Measurements from ENCODE around the gene PJA1.

Gene PJA1

DNA sequence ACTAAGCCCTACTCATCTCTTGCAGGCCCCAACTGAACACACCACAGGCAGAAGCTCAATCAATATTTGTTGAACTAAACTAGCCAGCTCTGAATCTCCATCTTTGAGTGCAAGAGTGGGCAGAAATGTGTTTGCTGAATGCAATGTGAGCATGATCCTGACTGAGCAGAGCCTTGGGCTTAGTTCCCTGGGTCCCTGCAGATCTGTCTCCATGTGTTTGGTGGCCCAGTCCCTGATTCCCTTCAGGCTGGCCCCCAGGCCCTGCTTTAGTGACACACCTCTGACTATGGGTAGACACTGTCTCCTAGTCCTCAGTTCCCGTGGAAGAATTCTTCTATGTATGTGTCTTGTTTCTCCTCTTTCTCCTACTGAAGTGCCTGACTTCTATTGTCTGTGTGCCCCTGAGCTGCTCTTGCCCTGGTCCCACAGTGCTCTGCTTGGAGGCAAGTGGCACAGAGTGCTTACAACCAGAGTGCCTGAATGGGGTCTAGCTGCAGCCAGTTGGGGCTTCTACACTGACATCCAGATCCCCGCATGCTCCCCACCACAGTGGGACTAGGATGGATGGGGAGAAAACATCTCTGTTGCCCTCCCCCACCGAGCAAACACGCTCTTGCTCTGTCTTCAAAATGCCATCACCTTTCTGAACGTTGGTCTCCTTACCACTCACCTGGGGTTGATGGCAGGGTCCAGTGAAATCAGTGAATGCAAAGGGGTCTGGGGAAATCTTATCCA lies 9.3 kb downstream of the PJA1 start:
- Histone ChIP-seq H3K4me2 (ENCODE audit: low read length) (no peak overlapping the region), H3K27ac (ENCODE audit: low read length) (no peak overlapping the region), H3K9ac (ENCODE audit: low read length) (no peak overlapping the region), H3K36me3 (replicated peaks; ENCODE audit: low read depth, low read length) (no peaks in the 10 kb centered on the region), H4K20me1 (ENCODE audit: insufficient read depth, low read length) (no peaks in the 10 kb centered on the region), H3K9me3 (ENCODE audit: insufficient read depth, low read length) (no peaks in the 10 kb centered on the region), H3K4me1 (ENCODE audit: low read length) (peaks cover 4% of the 10 kb centered on the region), H2AFZ (ENCODE audit: low read depth, low read length) (no peak overlapping the region), H3K27me3 (ENCODE audit: low read depth, low read length) (no peaks in the 10 kb centered on the region), H3K79me2 (ENCODE audit: low read length) (no peaks in the 10 kb centered on the region), H3K4me3 (ENCODE audit: low read length) (no peak overlapping the region)
- no peak for TF ChIP-seq EZH2phosphoT487 (IDR thresholded peaks at IDR 0.05; ENCODE audit: low read depth)
- TF ChIP-seq, protein P1, sequence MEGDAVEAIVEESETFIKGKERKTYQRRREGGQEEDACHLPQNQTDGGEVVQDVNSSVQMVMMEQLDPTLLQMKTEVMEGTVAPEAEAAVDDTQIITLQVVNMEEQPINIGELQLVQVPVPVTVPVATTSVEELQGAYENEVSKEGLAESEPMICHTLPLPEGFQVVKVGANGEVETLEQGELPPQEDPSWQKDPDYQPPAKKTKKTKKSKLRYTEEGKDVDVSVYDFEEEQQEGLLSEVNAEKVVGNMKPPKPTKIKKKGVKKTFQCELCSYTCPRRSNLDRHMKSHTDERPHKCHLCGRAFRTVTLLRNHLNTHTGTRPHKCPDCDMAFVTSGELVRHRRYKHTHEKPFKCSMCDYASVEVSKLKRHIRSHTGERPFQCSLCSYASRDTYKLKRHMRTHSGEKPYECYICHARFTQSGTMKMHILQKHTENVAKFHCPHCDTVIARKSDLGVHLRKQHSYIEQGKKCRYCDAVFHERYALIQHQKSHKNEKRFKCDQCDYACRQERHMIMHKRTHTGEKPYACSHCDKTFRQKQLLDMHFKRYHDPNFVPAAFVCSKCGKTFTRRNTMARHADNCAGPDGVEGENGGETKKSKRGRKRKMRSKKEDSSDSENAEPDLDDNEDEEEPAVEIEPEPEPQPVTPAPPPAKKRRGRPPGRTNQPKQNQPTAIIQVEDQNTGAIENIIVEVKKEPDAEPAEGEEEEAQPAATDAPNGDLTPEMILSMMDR (IDR thresholded peaks at IDR 0.05; ENCODE audit: low read depth, low read length), result no peak

DNA sequence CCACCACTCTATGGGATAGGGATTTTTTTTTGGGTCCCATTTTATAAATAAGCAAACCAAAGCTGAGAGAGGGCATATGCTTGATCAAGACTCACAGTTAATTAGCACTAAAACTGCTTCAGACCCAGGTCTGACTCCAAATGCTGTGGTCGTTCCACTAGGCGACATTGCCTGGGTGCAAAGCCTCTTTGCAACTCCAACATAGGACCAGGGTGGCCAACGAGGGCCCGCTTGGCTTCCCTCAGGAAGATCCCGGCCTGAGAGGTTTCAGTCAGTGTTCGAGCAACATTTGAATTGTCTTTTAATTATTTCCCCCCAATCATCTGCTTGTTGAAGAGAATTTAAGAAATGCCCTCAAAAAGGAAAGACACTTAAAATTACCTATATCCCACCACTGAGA lies 11.2 kb downstream of the PJA1 start:
- no peak overlapping the region for H3K9ac ChIP-seq (ENCODE audit: low read length)
- H2AFZ ChIP-seq (ENCODE audit: low read depth, low read length), result no peak overlapping the region
- no peaks in the 10 kb centered on the region for H4K20me1 ChIP-seq (ENCODE audit: insufficient read depth, low read length)
- TF ChIP-seq, protein P1 (IDR thresholded peaks at IDR 0.05; ENCODE audit: low read depth, low read length), result no peak
- no peak for TF ChIP-seq EZH2phosphoT487 (IDR thresholded peaks at IDR 0.05; ENCODE audit: low read depth)
- H3K9me3 ChIP-seq (ENCODE audit: insufficient read depth, low read length), result no peaks in the 10 kb centered on the region
- H3K4me3 ChIP-seq (ENCODE audit: low read length), result no peak overlapping the region
- no peak overlapping the region for H3K27ac ChIP-seq (ENCODE audit: low read length)
- H3K4me1 ChIP-seq (ENCODE audit: low read length), result peaks cover 4% of the 10 kb centered on the region
- no peaks in the 10 kb centered on the region for H3K79me2 ChIP-seq (ENCODE audit: low read length)
- no peaks in the 10 kb centered on the region for H3K27me3 ChIP-seq (ENCODE audit: low read depth, low read length)
- H3K4me2 ChIP-seq (ENCODE audit: low read length), result no peak overlapping the region
- H3K36me3 ChIP-seq (replicated peaks; ENCODE audit: low read depth, low read length), result no peaks in the 10 kb centered on the region

DNA sequence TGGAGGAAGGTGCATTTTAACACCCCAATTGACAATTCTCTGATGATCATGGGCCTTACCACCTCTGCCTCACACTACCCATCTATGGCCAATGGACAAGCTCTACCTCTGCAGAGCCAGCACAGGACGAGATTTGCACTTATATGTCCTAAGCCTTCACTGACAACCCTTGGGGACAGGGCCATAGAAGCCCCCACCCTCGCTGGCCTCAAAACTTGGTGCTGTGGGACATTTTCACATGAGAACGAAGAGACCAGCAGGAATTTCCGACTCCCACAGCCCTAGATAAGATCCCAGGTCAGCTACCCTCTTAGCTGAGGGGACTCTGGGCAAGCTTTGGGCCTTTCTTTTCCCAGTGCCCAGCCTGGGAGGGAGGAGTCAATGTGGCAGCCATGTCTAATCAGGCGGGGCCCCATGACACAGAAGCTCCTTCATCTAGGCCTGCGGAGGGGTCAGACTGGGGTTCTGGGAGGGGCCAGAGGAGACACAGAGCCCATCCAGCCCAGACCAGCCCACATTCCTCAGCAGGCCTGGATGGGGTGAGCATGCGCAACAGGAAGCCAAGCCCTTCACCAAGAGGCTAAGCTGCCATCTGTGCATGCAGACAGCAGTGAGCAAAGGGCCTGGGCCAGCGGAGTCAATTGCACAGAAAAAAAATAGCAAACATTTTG lies 12.1 kb downstream of the PJA1 start:
- no peak overlapping the region for H2AFZ ChIP-seq (ENCODE audit: low read depth, low read length)
- H3K4me1 ChIP-seq (ENCODE audit: low read length), result no peaks in the 10 kb centered on the region
- H3K9me3 ChIP-seq (ENCODE audit: insufficient read depth, low read length), result no peaks in the 10 kb centered on the region
- no peaks in the 10 kb centered on the region for H3K36me3 ChIP-seq (replicated peaks; ENCODE audit: low read depth, low read length)
- H3K27ac ChIP-seq (ENCODE audit: low read length), result no peak overlapping the region
- TF ChIP-seq EZH2phosphoT487 (IDR thresholded peaks at IDR 0.05; ENCODE audit: low read depth), result no peak
- TF ChIP-seq, protein P1 (IDR thresholded peaks at IDR 0.05; ENCODE audit: low read depth, low read length), result no peak
- H3K27me3 ChIP-seq (ENCODE audit: low read depth, low read length), result no peaks in the 10 kb centered on the region
- no peak overlapping the region for H3K4me2 ChIP-seq (ENCODE audit: low read length)
- H3K9ac ChIP-seq (ENCODE audit: low read length), result no peak overlapping the region
- no peak overlapping the region for H3K4me3 ChIP-seq (ENCODE audit: low read length)
- H4K20me1 ChIP-seq (ENCODE audit: insufficient read depth, low read length), result no peaks in the 10 kb centered on the region
- H3K79me2 ChIP-seq (ENCODE audit: low read length), result no peaks in the 10 kb centered on the region

DNA sequence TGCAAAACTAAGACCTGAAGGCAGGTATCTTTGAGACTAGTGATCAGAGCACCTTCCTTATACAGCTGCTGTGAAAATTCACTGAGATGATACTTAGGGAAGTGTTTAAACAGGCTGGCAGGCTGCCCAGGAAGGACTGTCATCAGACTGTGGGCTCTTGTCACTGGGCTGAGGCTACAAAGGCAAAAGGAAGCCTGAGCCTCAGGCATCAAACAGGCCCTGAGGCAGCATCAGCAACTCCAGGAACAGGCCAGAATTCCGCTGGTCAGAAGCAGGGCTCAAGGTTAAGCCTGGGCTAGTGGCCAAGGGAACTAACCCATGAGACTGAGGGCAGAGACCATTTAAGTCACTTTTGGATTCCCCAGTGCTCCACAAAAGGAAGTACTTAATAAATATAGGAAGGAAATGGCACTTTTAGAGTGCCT lies 12.8 kb downstream of the PJA1 start:
- H3K36me3 ChIP-seq (replicated peaks; ENCODE audit: low read depth, low read length), result no peaks in the 10 kb centered on the region
- H3K4me3 ChIP-seq (ENCODE audit: low read length), result no peak overlapping the region
- H2AFZ ChIP-seq (ENCODE audit: low read depth, low read length), result no peak overlapping the region
- no peaks in the 10 kb centered on the region for H3K9me3 ChIP-seq (ENCODE audit: insufficient read depth, low read length)
- H3K27me3 ChIP-seq (ENCODE audit: low read depth, low read length), result no peaks in the 10 kb centered on the region
- H3K9ac ChIP-seq (ENCODE audit: low read length), result no peak overlapping the region
- no peaks in the 10 kb centered on the region for H3K79me2 ChIP-seq (ENCODE audit: low read length)
- H3K27ac ChIP-seq (ENCODE audit: low read length), result no peak overlapping the region
- H4K20me1 ChIP-seq (ENCODE audit: insufficient read depth, low read length), result no peaks in the 10 kb centered on the region
- no peak for TF ChIP-seq EZH2phosphoT487 (IDR thresholded peaks at IDR 0.05; ENCODE audit: low read depth)
- TF ChIP-seq, protein P1 (IDR thresholded peaks at IDR 0.05; ENCODE audit: low read depth, low read length), result no peak
- H3K4me1 ChIP-seq (ENCODE audit: low read length), result no peaks in the 10 kb centered on the region
- no peak overlapping the region for H3K4me2 ChIP-seq (ENCODE audit: low read length)
